Transverse colon (tissue), 4 donors: ENCODE measurements around the gene TNS3. TPM values are rescaled to one million over a fixed set of nuclear protein-coding genes. Genes with fewer than 3 reads are reported as not detected.
A peak's percentile ranks its signal among the peaks of the same experiment; 100 is the strongest.

ENCODE experiments used
- DNase-seq: peaks from one replicate; pipeline ENCODE4 v3.0.0-alpha.2; 2019
- H3K27ac ChIP-seq, 4 donors: fragments of 200-600 bp; sonication (generic); 2 replicates each; pipeline ENCODE4 v1.5.1; 2016 to 2018; ENCODE audit warnings: inconsistent platforms in 4 of 4
- H3K27me3 ChIP-seq: fragments of 200-600 bp; sonication (generic); 2 replicates; pipeline ENCODE4 v1.5.1; 2017; ENCODE audit warnings: inconsistent platforms
- H3K36me3 ChIP-seq, 4 donors: fragments of 200-600 bp; sonication (generic); 2 replicates each; pipeline ENCODE4 v1.5.1; 2017 to 2019; ENCODE audit warnings: inconsistent platforms in 4 of 4
- H3K4me1 ChIP-seq, 4 donors: fragments of 200-600 bp; sonication (generic); 2 replicates each; pipeline ENCODE4 v1.5.1; 2017 to 2020; ENCODE audit warnings: inconsistent platforms in 4 of 4
- H3K4me3 ChIP-seq, 4 donors: fragments of 200-600 bp; sonication (generic); 1 replicate in 1 of 4; 2 replicates in 3 of 4; pipeline versions ENCODE4 v1.5.1 to v1.6.1; 2017 to 2019; ENCODE audit warnings: inconsistent platforms in 4 of 4
- H3K9me3 ChIP-seq, 2 donors: fragments of 200-600 bp; sonication (generic); 2 replicates each; pipeline ENCODE4 v1.5.1; 2017 to 2019; ENCODE audit warnings: inconsistent platforms in 2 of 2
- EP300 ChIP-seq: sonication (generic); formaldehyde crosslinking; IDR thresholded peaks from one replicate; pipeline ENCODE4 v1.6.1; 2017; ENCODE audit warnings: antibody characterized with exemption, low read depth
- POLR2A ChIP-seq: fragments of 450-650 bp; IDR thresholded peaks from one replicate; pipeline ENCODE4 v1.6.1; 2016; ENCODE audit warnings: antibody characterized with exemption, mild to moderate bottlenecking, moderate library complexity
- POLR2AphosphoS5 ChIP-seq, 3 donors: sonication (generic); formaldehyde crosslinking; IDR thresholded peaks; one replicate each; pipeline ENCODE4 v1.6.1; 2016; ENCODE audit warnings: antibody characterized with exemption in 3 of 3
- WGBS, 2 donors: methylation state at CpG; one replicate each; pipeline ENCODE4 v1.1.5; 2018; ENCODE audit warnings: low coverage in 1 of 2; 5-methylcytosine and 5-hydroxymethylcytosine counted together
- in situ Hi-C, 4 donors: fragments of 200-750 bp; cut with MboI; loops; one replicate each; pipeline versions ENCODE4 v1.15.0 to v1.15.1; 2017; ENCODE audit warnings: low sequenced_read_pairs in 3 of 4, low pct_ligation_motif_present in 1 of 4, low pct_unique_long_range_greater_than_20kb in 1 of 4
- intact Hi-C: fragments of 100-400 bp; cut with DNase I; formaldehyde crosslinking; loops from one replicate; pipeline ENCODE4 v1.15.1; 2023; ENCODE audit warnings: low total_unique reads
- total RNA-seq, 4 donors: library from RNA; depleted of rRNA; stranded (reverse); fragments of >200 nt; gene quantifications; one replicate each; pipeline ENCODE4 v1.1.0, GENCODE V29; 2016
- TF ChIP-seq, protein P1 (sequence below), 5 experiments: fragments of 200-600 bp in 3 of 5; fragments of 450-650 bp in 2 of 5; sonication (generic) in 3 of 5; IDR thresholded peaks; 1 replicate in 2 of 5; 2 replicates in 3 of 5; pipeline ENCODE4 v1.5.1; 2016 to 2017; ENCODE audit warnings: antibody characterized with exemption in 5 of 5, inconsistent platforms in 3 of 5, mild to moderate bottlenecking in 2 of 5, moderate library complexity in 1 of 5

The TNS3 gene
- total RNA-seq, 4 donors from 2014 or later = 58.5 to 104 (median 72.7) TPM

DNA sequence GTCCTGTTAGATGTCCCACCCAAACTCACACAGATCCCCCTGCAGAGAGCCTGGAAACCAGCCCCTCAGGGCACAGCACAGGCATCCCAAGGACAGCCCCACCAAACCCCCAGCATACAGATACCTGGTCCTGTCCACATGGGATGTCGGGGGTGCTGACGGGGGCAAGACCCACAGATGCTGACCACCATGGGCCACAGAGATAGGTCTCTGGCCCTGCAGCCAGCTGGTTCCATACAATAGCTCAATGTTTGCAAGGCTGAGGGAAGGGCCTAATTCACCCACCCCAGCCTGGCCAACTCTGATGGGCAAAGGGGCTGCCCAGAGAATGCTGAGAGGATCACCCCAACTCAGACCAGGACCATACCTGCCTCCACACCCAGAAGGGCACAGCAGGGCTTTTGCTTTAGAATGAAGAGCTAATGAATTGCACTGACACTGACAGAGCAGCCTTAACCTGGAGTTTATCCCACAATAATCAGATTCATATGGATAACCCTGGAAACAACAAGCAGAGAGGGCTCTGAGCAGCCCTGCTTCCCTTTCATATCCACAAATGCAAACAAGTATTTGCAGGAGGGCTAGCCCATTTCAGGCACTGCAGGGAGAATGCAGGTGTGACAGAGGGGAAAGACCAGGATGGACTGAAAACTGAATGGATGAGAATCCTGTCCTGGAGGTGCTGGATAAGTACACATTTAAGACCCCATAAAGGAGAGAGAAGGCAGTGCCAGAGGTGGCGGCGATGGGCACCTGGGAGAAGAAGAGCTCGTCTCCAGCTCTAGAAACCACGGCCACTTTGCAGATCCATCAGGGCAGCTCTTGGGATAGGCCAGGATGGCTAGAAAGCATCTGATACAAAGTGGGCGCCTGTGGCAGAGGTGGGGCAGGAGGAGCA, 126.7 kb downstream of the TNS3 start:
- Histone ChIP-seq H3K9me3 (no peaks in the 10 kb centered on the region), H3K4me1 (peaks cover 37 to 52% (median 44%) of the 10 kb centered on the region in 4 donors)
- in situ Hi-C loops = loop anchor here in 1 of 4 donors (25.0 kb wide), 1 partner anchor 132 kb away; the partner anchor contains the start of gene TNS3

DNA sequence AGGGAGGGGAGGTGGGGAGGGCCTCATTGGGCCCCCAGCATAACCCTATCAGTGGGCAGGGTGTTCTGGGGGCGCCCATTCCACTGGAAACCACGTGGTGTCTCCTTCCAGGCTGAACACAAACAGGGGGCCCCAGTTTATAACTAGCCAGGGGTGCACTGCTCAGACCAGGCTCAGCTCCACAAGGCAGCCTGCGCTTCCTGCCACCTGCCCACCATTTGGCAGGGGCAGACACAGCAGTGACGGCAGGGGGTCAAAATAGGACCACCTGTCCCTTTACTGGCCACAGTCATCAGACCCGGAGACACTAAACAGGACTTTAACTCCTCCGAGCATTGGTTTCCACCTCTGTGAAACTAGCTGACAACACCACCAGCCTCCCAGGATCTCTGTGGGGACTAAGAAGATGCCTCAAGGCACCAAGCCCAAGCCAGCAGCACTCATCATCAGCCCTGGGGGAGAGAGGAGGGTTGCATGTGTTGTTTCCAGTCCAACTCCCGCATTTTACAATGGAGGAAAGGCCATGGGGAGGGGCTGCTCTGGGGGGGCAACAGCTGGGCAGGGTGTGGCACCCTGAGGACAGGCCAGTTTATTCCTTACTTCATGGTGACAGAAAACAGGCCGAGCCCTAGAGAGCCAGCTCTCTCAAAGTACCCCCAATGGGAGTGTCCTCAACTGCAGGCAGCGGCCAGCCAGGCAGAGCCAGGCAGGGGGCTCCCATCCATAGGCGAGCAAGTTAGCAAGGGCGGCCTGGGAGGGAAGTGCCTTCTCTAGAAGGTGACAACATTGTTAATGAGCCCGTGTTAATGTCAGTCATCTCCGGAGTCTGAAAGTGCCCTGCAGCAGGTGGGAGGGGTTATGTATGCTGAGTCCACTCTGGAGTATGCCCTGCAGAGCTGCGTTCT, 127.6 kb downstream of the TNS3 start:
- no peak for TF ChIP-seq POLR2AphosphoS5 (IDR thresholded peaks at IDR 0.05)
- WGBS, 2 donors = 64 to 100% methylated on average over 1 to 14 of the region's 14 CpGs
- Histone ChIP-seq H3K4me3 (no peak overlapping the region), H3K9me3 (no peaks in the 10 kb centered on the region), H3K27ac (peak overlapping the region; percentile 71 to 78 (median 72)), H3K27me3 (no peaks in the 10 kb centered on the region), H3K36me3 (no peaks in the 10 kb centered on the region), H3K4me1 (peaks cover 37 to 51% (median 43%) of the 10 kb centered on the region in 4 donors)
- intact Hi-C loops = no loop called here
- in situ Hi-C loops = loop anchor here in 1 of 4 donors (25.0 kb wide), 1 partner anchor 133 kb away; the partner anchor contains the start of gene TNS3
- no peak for DNase-seq

More for the DNA sequence above, 126.7 kb downstream of the TNS3 start:
- TF ChIP-seq, protein P1, sequence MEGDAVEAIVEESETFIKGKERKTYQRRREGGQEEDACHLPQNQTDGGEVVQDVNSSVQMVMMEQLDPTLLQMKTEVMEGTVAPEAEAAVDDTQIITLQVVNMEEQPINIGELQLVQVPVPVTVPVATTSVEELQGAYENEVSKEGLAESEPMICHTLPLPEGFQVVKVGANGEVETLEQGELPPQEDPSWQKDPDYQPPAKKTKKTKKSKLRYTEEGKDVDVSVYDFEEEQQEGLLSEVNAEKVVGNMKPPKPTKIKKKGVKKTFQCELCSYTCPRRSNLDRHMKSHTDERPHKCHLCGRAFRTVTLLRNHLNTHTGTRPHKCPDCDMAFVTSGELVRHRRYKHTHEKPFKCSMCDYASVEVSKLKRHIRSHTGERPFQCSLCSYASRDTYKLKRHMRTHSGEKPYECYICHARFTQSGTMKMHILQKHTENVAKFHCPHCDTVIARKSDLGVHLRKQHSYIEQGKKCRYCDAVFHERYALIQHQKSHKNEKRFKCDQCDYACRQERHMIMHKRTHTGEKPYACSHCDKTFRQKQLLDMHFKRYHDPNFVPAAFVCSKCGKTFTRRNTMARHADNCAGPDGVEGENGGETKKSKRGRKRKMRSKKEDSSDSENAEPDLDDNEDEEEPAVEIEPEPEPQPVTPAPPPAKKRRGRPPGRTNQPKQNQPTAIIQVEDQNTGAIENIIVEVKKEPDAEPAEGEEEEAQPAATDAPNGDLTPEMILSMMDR (IDR thresholded peaks at IDR 0.05) = no peak
- no peak for TF ChIP-seq EP300
- TF ChIP-seq POLR2AphosphoS5 (IDR thresholded peaks at IDR 0.05) = no peak
- no peak for TF ChIP-seq POLR2A
- no peaks in the 10 kb centered on the region for H3K27me3 ChIP-seq
- intact Hi-C loops = no loop called here
- peak overlapping the region in 3 of 4 donors; percentile 71 to 78 (median 71) for H3K27ac ChIP-seq
- WGBS, 2 donors = 71 to 99% methylated on average over 1 to 7 of the region's 7 CpGs
- no peak overlapping the region for H3K4me3 ChIP-seq
- H3K36me3 ChIP-seq = no peaks in the 10 kb centered on the region
- no peak for DNase-seq

DNA sequence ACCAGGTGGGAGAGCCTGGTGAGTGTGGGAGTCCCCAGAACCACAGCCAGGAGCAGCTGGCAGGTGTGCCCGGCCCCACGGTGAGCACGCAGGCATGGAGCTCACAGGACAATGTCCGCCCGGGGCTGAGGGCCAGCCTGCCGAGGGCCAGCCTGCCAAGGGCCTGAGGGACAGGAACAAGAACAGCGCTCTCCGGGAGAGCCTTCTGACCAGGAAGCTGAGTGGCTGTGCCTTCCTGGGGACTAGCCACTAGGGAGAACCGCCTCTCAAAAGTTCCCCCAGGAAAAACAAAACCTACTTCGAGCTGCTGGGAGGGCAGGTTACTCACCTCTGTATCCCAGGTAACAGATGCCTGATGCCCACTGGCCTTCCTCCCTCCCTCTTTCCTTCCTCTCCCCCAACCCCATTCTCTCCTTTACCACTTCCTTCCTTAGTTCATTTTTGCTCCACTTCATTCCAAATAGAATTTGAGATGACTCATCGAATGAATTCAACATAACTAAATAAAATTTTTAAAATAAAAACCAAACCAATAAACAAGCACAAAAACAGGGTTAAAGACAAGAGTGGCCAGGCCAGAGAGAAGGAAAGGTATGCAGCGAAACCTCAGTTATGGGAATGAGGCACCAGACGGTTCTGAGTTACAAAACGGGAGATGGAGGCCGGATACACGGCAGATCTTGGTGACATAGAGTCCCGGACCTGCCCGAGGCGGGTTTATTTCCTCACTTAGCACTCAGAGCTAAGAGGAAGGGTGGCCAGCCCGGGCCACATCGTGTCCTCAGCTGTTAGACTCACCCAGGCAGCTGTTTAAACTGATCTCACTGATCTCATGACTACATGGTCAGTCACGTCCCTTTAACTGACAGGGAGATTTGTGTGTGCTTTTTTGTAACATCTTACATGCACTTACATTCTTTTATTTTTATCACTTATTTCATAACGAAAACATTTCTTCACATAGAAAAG, 128.5 kb downstream of the TNS3 start:
- Histone ChIP-seq H3K4me1 (peaks cover 36 to 48% (median 40%) of the 10 kb centered on the region in 4 donors), H3K36me3 (no peaks in the 10 kb centered on the region), H3K27me3 (no peaks in the 10 kb centered on the region), H3K9me3 (no peaks in the 10 kb centered on the region), H3K27ac (peak overlapping the region; percentile 71 to 78 (median 72)), H3K4me3 (no peak overlapping the region)
- DNase-seq = peak; percentile 65
- 42 to 48% methylated on average over 6 to 23 of the region's 23 CpGs for WGBS, 2 donors
- TF ChIP-seq POLR2A = peak; percentile 20
- TF ChIP-seq, protein P1 (IDR thresholded peaks at IDR 0.05) = no peak
- TF ChIP-seq POLR2AphosphoS5 (IDR thresholded peaks at IDR 0.05) = peak; percentile 49 to 53 (median 52)
- TF ChIP-seq EP300 = no peak
- in situ Hi-C loops (loop anchor here in 1 of 4 donors (25.0 kb wide), 1 partner anchor 134 kb away; the partner anchor contains the start of gene TNS3), intact Hi-C loops (loop anchor here (1.0 kb wide), 1 partner anchor 170 kb away; no protein-coding TSS in a partner anchor)

DNA sequence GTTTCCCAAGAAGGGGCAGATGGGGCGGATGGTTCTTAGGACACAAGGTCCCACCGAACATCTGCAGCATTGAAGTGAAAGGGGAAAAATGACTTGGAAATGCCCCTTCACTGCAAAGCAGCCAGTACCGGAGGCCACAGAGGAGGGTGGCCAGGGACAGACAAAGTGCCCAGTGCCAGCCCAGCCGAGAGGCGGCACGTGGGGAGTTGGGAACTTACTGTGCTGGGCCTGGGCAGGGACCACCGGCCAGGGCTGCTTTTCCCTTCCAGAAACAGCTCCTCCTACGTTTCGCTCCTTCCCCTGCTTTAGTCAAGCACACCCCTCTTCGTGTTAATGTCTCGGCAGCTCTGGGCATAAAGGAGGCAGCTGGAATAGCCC, 129.2 kb downstream of the TNS3 start:
- no peaks in the 10 kb centered on the region for H3K36me3 ChIP-seq
- peaks cover 31 to 45% (median 39%) of the 10 kb centered on the region in 4 donors for H3K4me1 ChIP-seq
- H3K9me3 ChIP-seq = no peaks in the 10 kb centered on the region
- H3K4me3 ChIP-seq = no peak overlapping the region
- DNase-seq = no peak
- no peaks in the 10 kb centered on the region for H3K27me3 ChIP-seq
- in situ Hi-C loops (loop anchor here in 1 of 4 donors (25.0 kb wide), 1 partner anchor 135 kb away; the partner anchor contains the start of gene TNS3), intact Hi-C loops (loop anchor here (1.0 kb wide), 1 partner anchor 171 kb away; no protein-coding TSS in a partner anchor)
- TF ChIP-seq, protein P1 (IDR thresholded peaks at IDR 0.05) = no peak
- TF ChIP-seq POLR2AphosphoS5 (IDR thresholded peaks at IDR 0.05) = no peak
- no peak for TF ChIP-seq EP300
- no peak for TF ChIP-seq POLR2A
- H3K27ac ChIP-seq = peak overlapping the region; percentile 71 to 78 (median 72)
- 78 to 100% methylated on average over 2 to 11 of the region's 11 CpGs for WGBS, 2 donors
